K562 (cell line): ENCODE measurements around the gene TRIM24. TPM values are rescaled to one million over a fixed set of nuclear protein-coding genes. Genes with fewer than 3 reads are reported as not detected.

Source experiments
- ATAC-seq: fragments of 200-7000 bp; cut with Tn5 transposase; 3 replicates; pipeline ENCODE4 v1.9.1; 2020; ENCODE audit warnings: moderate library complexity
- BruUV-seq: library from RNA; stranded (reverse); fragments of 400-500 nt; replicated peaks from 2 replicates; lab custom pipeline; 2021; lab: Mats Ljungman, UMichigan
- CTCF ChIA-PET: fragments of 300-600 bp; formaldehyde crosslinking; extraction: SDS; loops from one replicate; lab custom pipeline; 2021; ENCODE audit warnings: low intra/inter-chr PET ratio; lab: Yijun Ruan, JAX
- POLR2A ChIA-PET: fragments of 300-600, 350-650 bp; sonication (Branson Sonifier 250); formaldehyde crosslinking; extraction: SDS; loops from one replicate; lab custom pipeline; 2021; ENCODE audit warnings: antibody characterized with exemption, inconsistent platforms; lab: Yijun Ruan, JAX
- DNase-seq, 4 experiments: peaks; one replicate each; pipeline versions ENCODE4 v3.0.0 to v3.0.0-alpha.2; 2011 to 2018; ENCODE audit warnings: low spot score in 3 of 4, mixed read lengths in 3 of 4; ENCODE audit errors: extremely low read depth in 1 of 4
- FAIRE-seq: peaks from 2 replicates; lab custom pipeline; 2011; peaks lifted over from hg19 to GRCh38; lab: Jason Lieb, UNC
- H2AFZ ChIP-seq: 2 replicates; pipeline ENCODE4 v1.6.0; 2011; ENCODE audit warnings: low read depth, low read length, control low read depth, inconsistent platforms
- H3K27ac ChIP-seq: fragments of 200-600 bp; 3 replicates; pipeline ENCODE4 v1.8.0; 2011; ENCODE audit warnings: low read depth, mild to moderate bottlenecking, control low read depth, inconsistent platforms, low read length, moderate library complexity, mixed read lengths; ENCODE audit errors: extremely low read depth
- H3K27me3 ChIP-seq, 2 experiments: fragments of 300-600 bp in 1 of 2; 2 replicates in 1 of 2; 3 replicates in 1 of 2; pipeline versions ENCODE4 v1.6.0 to v1.8.0; 2011; ENCODE audit warnings: inconsistent platforms in 2 of 2, low read length in 2 of 2, mild to moderate bottlenecking in 1 of 2, mixed read lengths in 1 of 2, moderate library complexity in 1 of 2; ENCODE audit not compliant: control insufficient read depth in 2 of 2, insufficient read depth in 2 of 2
- H3K36me3 ChIP-seq: fragments of 300-600 bp; 3 replicates; pipeline ENCODE4 v1.8.0; 2011; ENCODE audit warnings: mild to moderate bottlenecking, low read length, inconsistent platforms; ENCODE audit not compliant: control insufficient read depth, insufficient read depth
- H3K4me1 ChIP-seq, 2 experiments: fragments of 200-600 bp in 1 of 2; replicated peaks in 1 of 2; 2 replicates in 1 of 2; 3 replicates in 1 of 2; pipeline versions ENCODE4 v1.5.1 to v1.8.0; 2011; ENCODE audit warnings: inconsistent platforms in 2 of 2, low read length in 2 of 2, mild to moderate bottlenecking in 1 of 2, mixed read lengths in 1 of 2, moderate library complexity in 1 of 2; ENCODE audit not compliant: control insufficient read depth in 2 of 2, insufficient read depth in 2 of 2
- H3K4me2 ChIP-seq: 2 replicates; pipeline ENCODE4 v1.6.1; 2011; ENCODE audit warnings: low read length, control low read depth, inconsistent platforms, mixed read lengths; ENCODE audit not compliant: insufficient read depth
- H3K4me3 ChIP-seq: fragments of 200-600 bp; sonication (generic), shearing (Covaris generic); 2 replicates; pipeline ENCODE4 v1.5.1; 2016; ENCODE audit warnings: control low read depth, inconsistent platforms
- H3K79me2 ChIP-seq: fragments of 200-600 bp; 3 replicates; pipeline ENCODE4 v1.8.0; 2011; ENCODE audit warnings: low read length, inconsistent platforms; ENCODE audit not compliant: control insufficient read depth, insufficient read depth
- H3K9ac ChIP-seq, 2 experiments: 2 replicates each; pipeline versions ENCODE4 v1.6.0 to v1.6.1; 2011; ENCODE audit warnings: low read depth in 2 of 2, low read length in 2 of 2, control low read depth in 1 of 2, inconsistent platforms in 1 of 2, mild to moderate bottlenecking in 1 of 2, mixed read lengths in 1 of 2; ENCODE audit not compliant: insufficient read depth in 1 of 2
- H3K9me1 ChIP-seq: one replicate; pipeline ENCODE4 v1.6.0; 2011; ENCODE audit warnings: inconsistent platforms, mild to moderate bottlenecking, low read length, moderate library complexity; ENCODE audit not compliant: control insufficient read depth, insufficient read depth
- H3K9me3 ChIP-seq: replicated peaks from 2 replicates; pipeline ENCODE4 v1.5.1; 2011; ENCODE audit warnings: low read depth, low read length, inconsistent platforms; ENCODE audit not compliant: control insufficient read depth, insufficient read depth
- H4K20me1 ChIP-seq: replicated peaks from 2 replicates; pipeline ENCODE4 v1.6.1; 2011; ENCODE audit warnings: low read length, inconsistent platforms, mixed read lengths; ENCODE audit not compliant: control insufficient read depth, insufficient read depth
- HCFC1 ChIP-seq: IDR thresholded peaks from 2 replicates; pipeline ENCODE4 v1.6.1; 2012; ENCODE audit warnings: low read depth, low read length, improper control_type of control experiment
- MBD2 ChIP-seq: sonication (generic); IDR thresholded peaks from 2 replicates; pipeline ENCODE4 v1.6.1; 2016; ENCODE audit warnings: low read depth, borderline replicate concordance
- NELFE ChIP-seq: IDR thresholded peaks from 2 replicates; pipeline ENCODE4 v1.6.1; 2011; ENCODE audit warnings: mild to moderate bottlenecking; ENCODE audit not compliant: insufficient read depth, insufficient read length
- RBFOX2 ChIP-seq: fragments of 200-400 bp; formaldehyde crosslinking; IDR thresholded peaks from 2 replicates; pipeline ENCODE4 v1.6.1; 2017; ENCODE audit warnings: low read depth, mild to moderate bottlenecking, low read length, moderate library complexity
- SAP30 ChIP-seq: fragments of 200-600 bp; sonication (generic); IDR thresholded peaks from 2 replicates; pipeline ENCODE4 v1.6.1; 2012; ENCODE audit warnings: borderline replicate concordance, low read depth, mild to moderate bottlenecking, moderate library complexity, low read length, control low read depth, inconsistent platforms; ENCODE audit not compliant: insufficient read depth, poor library complexity, severe bottlenecking
- TRIM24 ChIP-seq, 2 experiments: fragments of 450-650 bp; IDR thresholded peaks; 2 replicates each; pipeline ENCODE4 v1.6.1; 2016
- XRCC4 ChIP-seq: IDR thresholded peaks from one replicate; pipeline ENCODE4 v1.6.1; 2011; ENCODE audit not compliant: insufficient read depth, insufficient read length; ENCODE audit errors: extremely low read depth
- ZFP36 ChIP-seq: fragments of 150-350 bp; IDR thresholded peaks from 2 replicates; pipeline ENCODE4 v1.6.1; 2018; ENCODE audit warnings: low read length, low read depth; ENCODE audit not compliant: partially characterized antibody
- ZNF184 ChIP-seq: sonication (generic); formaldehyde crosslinking; IDR thresholded peaks from 2 replicates; pipeline ENCODE4 v1.5.0; 2020; ENCODE audit warnings: missing genetic modification reagents
- ZNF584 ChIP-seq: fragments of 200-800 bp; sonication (Bioruptor generic); IDR thresholded peaks from 2 replicates; pipeline ENCODE4 v1.6.1; 2016; ENCODE audit warnings: low read depth, mild to moderate bottlenecking, missing genetic modification characterization, missing compliant biosample characterization
- ZNF589 ChIP-seq: fragments of 200-800 bp; sonication (Bioruptor generic); IDR thresholded peaks from 2 replicates; pipeline ENCODE4 v1.6.1; 2016; ENCODE audit warnings: low read depth, missing genetic modification characterization, missing compliant biosample characterization
- WGBS: fragments of 100-300 bp; shearing (Covaris generic); methylation state at CpG from one replicate; pipeline ENCODE4 v1.1.6; 2016; ENCODE audit warnings: low coverage, mixed read lengths; ENCODE audit not compliant: insufficient coverage; ENCODE audit errors: missing lambda C conversion rate; 5-methylcytosine and 5-hydroxymethylcytosine counted together
- in situ Hi-C: fragments of 300-500 bp; cut with MboI; formaldehyde crosslinking; loops from 4 replicates; pipeline ENCODE4 v1.15.0; 2018; ENCODE audit warnings: inconsistent platforms, mixed read lengths
- intact Hi-C: fragments of 100-400 bp; cut with micrococcal nuclease; formaldehyde crosslinking; loops from 2 replicates; pipeline ENCODE4 v1.14.2; 2022
- polyA plus RNA-seq, 8 experiments: library from polyadenylated mRNA; depleted of rRNA in 4 of 8; stranded (reverse) in 5 of 8; unstranded in 3 of 8; fragments of >200 nt; fragmentation: Nextera tagmentation in 2 of 8; fragmentation: Illumina TruSeq in 1 of 8; extraction: Ambion mirVana in 2 of 8; extraction: Trizol in 1 of 8; gene quantifications; 2 replicates each; pipeline versions ENCODE4 v1.2.1 to v1.2.3, GENCODE V29; 2011 to 2014; ENCODE audit warnings: inconsistent platforms in 1 of 8, missing spikeins in 1 of 8
- total RNA-seq, 7 experiments: library from RNA; depleted of rRNA in 6 of 7; stranded (reverse); fragments of >200 nt in 6 of 7; fragmentation: Illumina TruSeq in 2 of 7; extraction: Trizol in 2 of 7; gene quantifications; 2 replicates each; pipeline versions ENCODE4 v1.2.1 to v1.2.3, GENCODE V29; 2011 to 2021; ENCODE audit warnings: low replicate concordance in 1 of 7
- TF ChIP-seq, protein P1 (sequence below): sonication (generic); formaldehyde crosslinking; IDR thresholded peaks from 2 replicates; pipeline ENCODE4 v1.8.0; 2023; ENCODE audit warnings: mild to moderate bottlenecking, missing genetic modification reagents
- TF ChIP-seq, protein P2 (sequence below): fragments of 450-650 bp; IDR thresholded peaks from 2 replicates; pipeline ENCODE4 v1.6.1; 2016; ENCODE audit warnings: antibody characterized with exemption
- TF ChIP-seq, protein P3 (sequence below): fragments of 150-350 bp; IDR thresholded peaks from 2 replicates; pipeline ENCODE4 v1.6.1; 2014; ENCODE audit warnings: low read depth, mild to moderate bottlenecking, low read length, borderline replicate concordance
- TF ChIP-seq, protein P4 (sequence below): sonication (generic); formaldehyde crosslinking; IDR thresholded peaks from 2 replicates; pipeline ENCODE4 v1.8.0; 2022; ENCODE audit warnings: mild to moderate bottlenecking, missing genetic modification reagents

TRIM24 gene
- total and polyA plus RNA-seq, 9 of the 15 experiments (the other 6 are each of a cell fraction or from before 2014, with no cell fraction given) = 13.4 to 74.0 (median 41.7) TPM

DNA sequence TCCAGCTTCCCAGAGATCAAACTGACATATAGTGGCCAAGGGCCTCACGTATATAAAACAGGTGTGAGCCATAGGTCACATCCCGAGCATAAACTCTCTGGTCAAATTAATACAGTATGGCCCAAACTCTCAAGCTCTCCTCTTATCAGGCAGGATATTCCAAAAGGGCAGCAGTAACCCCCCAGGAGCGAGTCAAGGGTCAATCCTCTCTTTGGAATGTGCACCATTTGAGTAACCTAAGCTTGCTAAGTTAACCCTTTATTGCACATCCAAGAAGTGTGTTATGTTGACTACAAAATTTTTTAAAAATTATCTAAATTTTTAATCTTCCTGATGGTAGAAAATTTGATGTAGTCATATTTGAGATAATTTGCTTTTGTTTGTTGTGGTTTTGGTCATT lies 4.5 kb upstream of the TRIM24 start:
- H3K4me3 ChIP-seq = no peak overlapping the region
- H3K27ac ChIP-seq = no peak overlapping the region
- ATAC-seq (no peak), DNase-seq (no peak), FAIRE-seq (no peak)
- 0 out of 2 replicates have a peak, but pooled peaks cover 4% of the 10 kb centered on the region for H3K9me3 ChIP-seq
- peaks cover 0 to 5% of the 10 kb centered on the region in 2 experiments; a peak in 3 of 5 replicates for H3K4me1 ChIP-seq
- 45% methylated on average over 3 of the region's 3 CpGs for WGBS
- no TSS peak for BruUV-seq
- CTCF ChIA-PET = no interaction called here
- in situ Hi-C loops (no loop called here), intact Hi-C loops (no loop called here)
- H3K9ac ChIP-seq = no peak overlapping the region
- H3K27me3 ChIP-seq = no peaks in the 10 kb centered on the region; a peak in 1 of 5 replicates
- POLR2A ChIA-PET = no interaction called here
- no peaks in the 10 kb centered on the region for H3K9me1 ChIP-seq
- H3K36me3 ChIP-seq = no peaks in the 10 kb centered on the region
- H3K79me2 ChIP-seq = peaks cover 4% of the 10 kb centered on the region; the same call in 2 of the 3 replicates
- TF ChIP-seq, protein P1, sequence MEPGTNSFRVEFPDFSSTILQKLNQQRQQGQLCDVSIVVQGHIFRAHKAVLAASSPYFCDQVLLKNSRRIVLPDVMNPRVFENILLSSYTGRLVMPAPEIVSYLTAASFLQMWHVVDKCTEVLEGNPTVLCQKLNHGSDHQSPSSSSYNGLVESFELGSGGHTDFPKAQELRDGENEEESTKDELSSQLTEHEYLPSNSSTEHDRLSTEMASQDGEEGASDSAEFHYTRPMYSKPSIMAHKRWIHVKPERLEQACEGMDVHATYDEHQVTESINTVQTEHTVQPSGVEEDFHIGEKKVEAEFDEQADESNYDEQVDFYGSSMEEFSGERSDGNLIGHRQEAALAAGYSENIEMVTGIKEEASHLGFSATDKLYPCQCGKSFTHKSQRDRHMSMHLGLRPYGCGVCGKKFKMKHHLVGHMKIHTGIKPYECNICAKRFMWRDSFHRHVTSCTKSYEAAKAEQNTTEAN = no peak
- TF ChIP-seq TRIM24 (IDR thresholded peaks at IDR 0.05) = no peak
- TF ChIP-seq MBD2 = no peak
- TF ChIP-seq NELFE = no peak
- TF ChIP-seq SAP30 = no peak
- TF ChIP-seq ZNF584 (CRISPR knock-in tag) = no peak
- TF ChIP-seq HCFC1 = no peak
- TF ChIP-seq, protein P2, sequence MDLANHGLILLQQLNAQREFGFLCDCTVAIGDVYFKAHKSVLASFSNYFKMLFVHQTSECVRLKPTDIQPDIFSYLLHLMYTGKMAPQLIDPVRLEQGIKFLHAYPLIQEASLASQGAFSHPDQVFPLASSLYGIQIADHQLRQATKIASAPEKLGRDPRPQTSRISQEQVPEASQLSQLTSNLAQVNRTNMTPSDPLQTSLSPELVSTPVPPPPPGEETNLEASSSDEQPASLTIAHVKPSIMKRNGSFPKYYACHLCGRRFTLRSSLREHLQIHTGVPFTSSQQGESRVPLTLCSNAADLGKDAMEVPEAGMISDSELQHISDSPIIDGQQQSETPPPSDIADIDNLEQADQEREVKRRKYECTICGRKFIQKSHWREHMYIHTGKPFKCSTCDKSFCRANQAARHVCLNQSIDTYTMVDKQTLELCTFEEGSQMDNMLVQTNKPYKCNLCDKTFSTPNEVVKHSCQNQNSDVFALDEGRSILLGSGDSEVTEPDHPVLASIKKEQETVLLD = no peak
- TF ChIP-seq, protein P3, sequence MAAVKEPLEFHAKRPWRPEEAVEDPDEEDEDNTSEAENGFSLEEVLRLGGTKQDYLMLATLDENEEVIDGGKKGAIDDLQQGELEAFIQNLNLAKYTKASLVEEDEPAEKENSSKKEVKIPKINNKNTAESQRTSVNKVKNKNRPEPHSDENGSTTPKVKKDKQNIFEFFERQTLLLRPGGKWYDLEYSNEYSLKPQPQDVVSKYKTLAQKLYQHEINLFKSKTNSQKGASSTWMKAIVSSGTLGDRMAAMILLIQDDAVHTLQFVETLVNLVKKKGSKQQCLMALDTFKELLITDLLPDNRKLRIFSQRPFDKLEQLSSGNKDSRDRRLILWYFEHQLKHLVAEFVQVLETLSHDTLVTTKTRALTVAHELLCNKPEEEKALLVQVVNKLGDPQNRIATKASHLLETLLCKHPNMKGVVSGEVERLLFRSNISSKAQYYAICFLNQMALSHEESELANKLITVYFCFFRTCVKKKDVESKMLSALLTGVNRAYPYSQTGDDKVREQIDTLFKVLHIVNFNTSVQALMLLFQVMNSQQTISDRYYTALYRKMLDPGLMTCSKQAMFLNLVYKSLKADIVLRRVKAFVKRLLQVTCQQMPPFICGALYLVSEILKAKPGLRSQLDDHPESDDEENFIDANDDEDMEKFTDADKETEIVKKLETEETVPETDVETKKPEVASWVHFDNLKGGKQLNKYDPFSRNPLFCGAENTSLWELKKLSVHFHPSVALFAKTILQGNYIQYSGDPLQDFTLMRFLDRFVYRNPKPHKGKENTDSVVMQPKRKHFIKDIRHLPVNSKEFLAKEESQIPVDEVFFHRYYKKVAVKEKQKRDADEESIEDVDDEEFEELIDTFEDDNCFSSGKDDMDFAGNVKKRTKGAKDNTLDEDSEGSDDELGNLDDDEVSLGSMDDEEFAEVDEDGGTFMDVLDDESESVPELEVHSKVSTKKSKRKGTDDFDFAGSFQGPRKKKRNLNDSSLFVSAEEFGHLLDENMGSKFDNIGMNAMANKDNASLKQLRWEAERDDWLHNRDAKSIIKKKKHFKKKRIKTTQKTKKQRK = no peak
- no peak for TF ChIP-seq ZNF589 (CRISPR knock-in tag)
- no peak for TF ChIP-seq XRCC4
- TF ChIP-seq, protein P4, sequence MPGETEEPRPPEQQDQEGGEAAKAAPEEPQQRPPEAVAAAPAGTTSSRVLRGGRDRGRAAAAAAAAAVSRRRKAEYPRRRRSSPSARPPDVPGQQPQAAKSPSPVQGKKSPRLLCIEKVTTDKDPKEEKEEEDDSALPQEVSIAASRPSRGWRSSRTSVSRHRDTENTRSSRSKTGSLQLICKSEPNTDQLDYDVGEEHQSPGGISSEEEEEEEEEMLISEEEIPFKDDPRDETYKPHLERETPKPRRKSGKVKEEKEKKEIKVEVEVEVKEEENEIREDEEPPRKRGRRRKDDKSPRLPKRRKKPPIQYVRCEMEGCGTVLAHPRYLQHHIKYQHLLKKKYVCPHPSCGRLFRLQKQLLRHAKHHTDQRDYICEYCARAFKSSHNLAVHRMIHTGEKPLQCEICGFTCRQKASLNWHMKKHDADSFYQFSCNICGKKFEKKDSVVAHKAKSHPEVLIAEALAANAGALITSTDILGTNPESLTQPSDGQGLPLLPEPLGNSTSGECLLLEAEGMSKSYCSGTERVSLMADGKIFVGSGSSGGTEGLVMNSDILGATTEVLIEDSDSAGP (CRISPR knock-in tag) = no peak
- no peak for TF ChIP-seq RBFOX2
- no peak for TF ChIP-seq ZFP36
- no peak for TF ChIP-seq ZNF184 (CRISPR knock-in tag)
- H3K4me2 ChIP-seq = no peak overlapping the region
- H2AFZ ChIP-seq = no peak overlapping the region
- no peaks in the 10 kb centered on the region for H4K20me1 ChIP-seq
